ENCODE results near the gene HASPIN.
A peak's percentile ranks its signal among the peaks of the same experiment; 100 is the strongest.

Gene HASPIN

DNA sequence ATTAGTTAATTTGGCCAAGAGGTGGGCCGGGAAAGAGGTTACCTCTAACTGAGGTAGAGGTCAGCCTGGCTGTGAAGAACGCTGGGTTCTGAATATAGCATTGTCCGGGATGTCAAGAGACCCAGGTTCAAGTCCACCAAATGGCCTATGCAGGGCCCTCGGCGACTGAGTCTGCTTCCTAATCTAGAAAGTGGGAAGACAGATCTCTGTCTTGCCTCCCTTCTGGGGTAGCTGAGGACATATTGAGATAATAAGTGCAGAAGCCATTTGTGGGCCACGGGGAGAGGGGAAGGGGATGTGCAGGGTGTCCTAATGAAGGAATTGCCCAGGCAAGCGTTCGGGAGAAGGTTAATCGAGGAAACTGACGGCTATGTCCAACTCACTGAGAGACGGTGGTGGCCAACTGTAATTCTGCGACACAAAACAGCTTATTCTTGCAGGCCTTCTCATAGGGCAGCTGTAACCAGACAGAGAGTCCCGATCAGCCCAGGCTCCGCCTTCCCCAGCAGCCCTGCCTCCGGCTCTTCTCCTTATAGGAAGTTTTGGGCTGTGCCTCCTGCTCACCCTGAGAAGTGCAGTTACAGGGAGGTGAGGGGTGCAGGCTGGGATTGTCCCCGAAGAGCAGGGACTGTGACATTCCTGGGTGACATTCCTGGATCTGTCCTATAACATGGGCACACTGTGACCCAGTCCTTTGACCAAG, 15.9 kb downstream of the HASPIN start:
- no peak for DNase-seq

DNA sequence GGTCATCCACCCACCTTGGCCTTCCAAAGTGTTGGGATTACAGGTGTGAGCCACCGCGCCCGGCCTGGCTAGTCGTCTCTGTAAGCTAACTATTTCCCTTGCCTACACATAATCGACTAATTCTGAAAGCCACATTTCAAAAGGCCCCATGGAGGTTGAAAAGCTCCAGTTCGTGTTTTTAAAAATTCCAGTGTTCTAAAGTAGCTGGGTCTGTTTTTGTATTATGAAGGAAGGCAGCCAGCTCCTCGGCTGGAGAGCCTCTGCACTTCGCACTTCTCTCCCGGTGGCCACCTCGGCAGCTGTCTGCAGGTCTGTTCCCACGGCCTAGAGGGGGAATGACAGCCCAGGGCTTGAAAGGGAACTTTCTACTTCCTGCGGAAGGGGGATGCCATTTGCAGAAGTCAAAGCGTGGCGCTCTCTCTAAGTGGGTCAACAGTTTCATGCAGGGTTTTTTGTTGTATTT, 16.9 kb downstream of the HASPIN start:
- DNase-seq: no peak

DNA sequence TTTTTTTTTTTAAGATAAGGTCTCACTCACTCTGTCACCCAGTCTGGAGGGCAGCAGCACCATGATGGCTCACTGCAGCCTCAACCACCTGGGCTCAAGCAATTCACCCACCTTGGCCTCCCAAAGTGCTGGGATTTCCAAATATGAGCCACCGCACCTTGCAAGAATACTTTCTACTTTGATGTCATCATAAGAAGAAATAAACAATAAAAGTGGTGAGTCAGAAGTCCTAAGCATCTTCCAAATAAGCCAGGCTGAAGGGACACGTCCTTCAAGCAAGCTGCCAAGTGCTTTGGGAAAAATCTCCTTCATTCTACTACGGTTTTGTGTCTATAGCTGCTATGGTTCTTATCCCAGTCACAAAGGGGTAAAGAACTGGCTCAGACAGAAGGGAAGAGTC, 20.3 kb downstream of the HASPIN start:
- DNase-seq: no peak

DNA sequence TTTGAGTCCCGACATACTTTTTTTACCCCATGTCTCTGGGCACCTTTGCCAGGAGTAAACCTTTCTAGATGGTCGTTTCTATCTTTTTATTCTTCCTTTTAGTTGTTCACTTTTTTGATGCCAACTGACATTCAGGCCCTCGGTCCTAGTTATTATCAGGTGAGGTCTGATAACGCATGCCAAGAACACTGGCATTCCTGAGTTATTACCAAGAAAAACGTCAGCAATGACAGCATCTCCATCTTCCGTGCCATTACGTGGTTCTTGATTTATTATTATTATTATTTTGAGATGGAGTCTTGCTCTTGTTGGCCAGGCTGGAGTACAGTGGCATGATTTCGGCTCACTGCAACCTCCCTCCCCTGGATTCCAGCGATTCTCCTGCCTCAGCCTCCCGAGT, 21.4 kb downstream of the HASPIN start:
- no peak for DNase-seq

DNA sequence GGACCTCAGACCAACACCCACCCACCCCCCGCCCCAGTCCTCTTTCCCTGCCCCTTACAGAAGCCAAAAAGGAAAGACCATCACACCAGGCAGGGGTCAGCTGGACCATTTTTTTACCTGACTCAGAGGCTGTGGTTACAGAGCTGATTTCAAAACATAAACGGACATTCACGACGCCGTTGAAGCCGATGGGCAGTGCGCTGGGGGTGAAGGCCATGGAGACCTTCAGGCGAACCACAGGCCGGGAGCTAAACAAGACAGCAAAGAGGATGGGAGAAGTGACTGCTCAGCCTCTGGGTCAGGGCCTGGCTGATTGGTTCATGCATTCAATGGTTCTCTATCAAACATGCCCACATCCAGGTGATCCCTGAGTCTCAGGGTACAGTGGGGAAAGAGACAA, 24.1 kb downstream of the HASPIN start:
- DNase-seq: no peak

DNA sequence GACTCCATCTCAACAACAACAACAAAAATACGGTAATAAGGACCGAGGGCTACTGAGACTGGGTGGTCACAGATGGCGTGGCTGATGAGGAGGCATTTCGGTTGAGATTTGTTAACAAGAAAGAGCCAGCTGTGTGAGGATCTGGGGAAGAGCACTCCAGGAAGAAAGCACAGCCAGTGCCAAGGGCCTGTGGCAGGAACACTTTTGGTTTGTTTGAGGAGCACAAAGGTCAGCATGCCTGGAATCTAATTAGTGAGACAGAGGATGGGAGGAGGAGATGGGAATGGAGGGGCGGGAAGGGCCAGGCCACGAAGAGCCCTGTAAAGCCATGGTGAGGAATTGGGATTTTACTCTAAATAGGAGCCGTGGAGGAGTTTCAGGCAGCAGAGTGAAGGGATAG, 24.9 kb downstream of the HASPIN start:
- no peak for DNase-seq

DNA sequence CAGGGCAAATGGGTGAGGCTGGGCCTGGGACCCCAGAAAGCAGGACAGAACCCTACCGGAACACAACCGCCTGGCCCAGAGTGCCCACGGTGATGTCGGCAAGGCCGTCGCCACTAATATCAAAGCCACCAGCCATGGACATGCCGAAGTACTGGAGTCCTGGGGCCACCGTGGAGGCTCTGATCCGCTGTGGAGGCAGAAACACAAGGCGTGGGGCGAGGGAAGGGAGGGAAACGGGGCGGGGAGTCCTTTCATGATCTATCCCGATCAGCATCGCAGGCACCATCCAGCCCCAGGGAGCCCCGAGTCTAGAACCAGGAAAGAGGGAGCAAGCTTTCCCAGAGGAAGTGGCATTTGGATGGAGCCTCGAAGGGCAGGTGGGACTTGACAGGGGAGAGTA, 26.6 kb downstream of the HASPIN start:
- no peak for DNase-seq

DNA sequence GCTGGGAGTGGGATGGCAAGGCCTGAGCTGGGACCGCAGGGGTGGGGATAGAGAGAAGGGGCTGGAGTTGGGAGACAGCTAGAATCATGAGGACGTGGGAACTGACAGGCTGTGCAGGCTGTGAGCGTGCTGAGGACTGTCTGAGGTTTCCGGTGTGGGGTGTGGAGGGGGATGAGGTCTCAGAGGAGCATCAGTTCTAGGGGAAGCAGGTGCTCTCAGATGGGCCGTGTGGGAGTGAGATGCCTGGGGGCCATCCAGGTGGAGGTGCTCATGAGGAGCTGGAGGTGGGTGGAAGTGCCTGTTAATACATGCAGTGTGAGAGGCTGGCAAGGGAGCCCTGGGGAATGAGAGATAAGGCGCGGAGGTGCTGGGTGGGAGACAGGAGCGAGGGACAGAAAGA, 27.2 kb downstream of the HASPIN start:
- DNase-seq: no peak

DNA sequence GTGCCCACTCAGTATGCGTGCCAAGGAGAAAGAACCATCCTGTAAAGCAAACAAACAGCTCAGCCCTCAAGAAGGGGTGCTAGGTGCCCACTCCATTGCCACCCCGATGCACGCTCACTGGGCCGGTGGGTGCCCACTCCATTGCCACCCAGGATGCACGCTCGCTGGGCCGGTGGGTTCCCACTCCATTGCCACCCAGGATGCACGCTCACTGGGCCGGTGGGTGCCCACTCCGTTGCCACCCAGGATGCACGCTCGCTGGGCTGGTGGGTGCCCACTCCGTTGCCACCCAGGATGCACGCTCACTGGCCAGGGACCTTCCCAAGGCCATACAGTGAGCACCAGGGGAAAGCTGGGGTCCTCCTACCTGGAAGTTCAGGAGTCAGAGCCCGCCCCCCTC, 28.1 kb downstream of the HASPIN start:
- no peak for DNase-seq

DNA sequence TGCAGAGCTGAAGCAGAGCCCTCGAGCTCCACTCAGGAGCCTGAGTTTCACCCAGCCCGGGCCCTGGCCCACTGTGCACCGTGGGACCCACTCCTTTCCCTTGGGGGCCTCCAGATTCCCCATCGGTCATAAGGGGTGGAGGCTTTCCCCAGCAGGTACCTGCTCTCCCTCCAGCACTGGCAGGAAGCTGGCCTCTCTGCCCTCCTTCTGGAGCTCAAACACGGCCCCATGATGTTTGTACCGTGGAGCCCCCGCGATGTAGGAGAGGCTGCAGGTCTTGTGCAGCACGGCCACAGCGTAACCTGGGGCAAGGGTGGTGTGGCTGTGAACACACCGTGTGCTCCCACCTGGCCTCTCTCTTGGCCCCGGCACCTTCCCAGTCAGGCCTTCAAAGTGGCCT, 29.9 kb downstream of the HASPIN start:
- no peak for DNase-seq

DNA sequence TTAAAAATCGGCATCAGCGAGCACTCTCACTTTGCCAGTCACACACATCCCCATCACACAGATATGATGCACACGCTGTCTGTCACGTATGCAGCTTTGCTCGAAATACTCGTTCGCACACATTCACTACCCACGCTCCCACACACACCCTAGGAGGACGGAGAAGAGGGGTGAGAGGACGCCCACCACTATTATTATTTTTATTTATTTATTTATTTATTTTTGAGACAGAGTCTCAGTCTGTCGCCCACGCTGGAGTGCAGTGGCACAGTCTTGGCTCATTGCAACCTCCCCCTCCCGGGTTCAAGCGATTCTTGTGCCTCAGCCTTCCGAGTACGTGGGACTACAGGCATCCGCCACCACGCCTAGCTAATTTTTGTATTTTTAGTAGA, 30.4 kb downstream of the HASPIN start:
- no peak for DNase-seq

DNA sequence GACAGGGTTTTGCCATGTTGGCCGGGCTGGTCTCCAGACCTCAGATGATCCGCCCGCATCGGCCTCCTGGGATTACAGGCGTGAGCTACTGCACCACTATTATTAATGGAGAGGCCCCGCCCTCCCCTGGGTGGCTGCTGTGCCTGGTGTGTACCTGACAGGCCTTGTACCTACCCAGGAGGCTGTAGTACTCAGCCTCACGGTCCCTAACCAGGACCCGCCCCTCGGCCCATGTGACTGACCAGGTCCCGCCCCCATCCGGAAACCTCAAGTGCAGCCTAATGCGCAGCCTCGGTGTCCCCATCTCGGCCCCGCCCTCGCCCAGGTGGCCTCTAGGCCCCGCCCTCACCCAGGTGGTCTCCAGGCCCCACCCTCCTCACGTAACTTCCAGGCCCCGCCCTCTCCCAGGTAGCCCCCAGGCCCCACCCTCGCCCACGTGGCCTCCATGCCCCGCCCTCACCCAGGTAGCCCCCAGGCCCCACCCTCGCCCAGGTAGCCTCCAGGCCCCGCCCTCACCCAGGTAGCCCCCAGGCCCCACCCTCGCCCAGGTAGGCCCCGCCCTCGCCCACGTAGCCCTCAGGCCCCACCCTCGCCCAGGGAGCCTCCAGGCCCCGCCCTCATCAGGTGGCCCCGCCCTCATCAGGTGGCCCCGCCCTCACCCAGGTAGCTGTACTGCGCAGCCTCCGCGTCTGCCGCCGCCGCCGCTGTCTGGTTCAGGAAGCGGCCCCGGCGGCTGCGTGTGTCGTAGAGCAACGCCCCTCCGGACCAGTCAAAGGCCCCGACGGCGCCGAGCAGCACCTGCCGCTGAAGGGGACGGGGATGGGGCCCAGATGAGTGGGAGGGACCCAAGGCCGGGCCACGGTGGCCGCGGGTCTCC, 31.0 kb downstream of the HASPIN start:
- DNase-seq: peak; percentile 98

DNA sequence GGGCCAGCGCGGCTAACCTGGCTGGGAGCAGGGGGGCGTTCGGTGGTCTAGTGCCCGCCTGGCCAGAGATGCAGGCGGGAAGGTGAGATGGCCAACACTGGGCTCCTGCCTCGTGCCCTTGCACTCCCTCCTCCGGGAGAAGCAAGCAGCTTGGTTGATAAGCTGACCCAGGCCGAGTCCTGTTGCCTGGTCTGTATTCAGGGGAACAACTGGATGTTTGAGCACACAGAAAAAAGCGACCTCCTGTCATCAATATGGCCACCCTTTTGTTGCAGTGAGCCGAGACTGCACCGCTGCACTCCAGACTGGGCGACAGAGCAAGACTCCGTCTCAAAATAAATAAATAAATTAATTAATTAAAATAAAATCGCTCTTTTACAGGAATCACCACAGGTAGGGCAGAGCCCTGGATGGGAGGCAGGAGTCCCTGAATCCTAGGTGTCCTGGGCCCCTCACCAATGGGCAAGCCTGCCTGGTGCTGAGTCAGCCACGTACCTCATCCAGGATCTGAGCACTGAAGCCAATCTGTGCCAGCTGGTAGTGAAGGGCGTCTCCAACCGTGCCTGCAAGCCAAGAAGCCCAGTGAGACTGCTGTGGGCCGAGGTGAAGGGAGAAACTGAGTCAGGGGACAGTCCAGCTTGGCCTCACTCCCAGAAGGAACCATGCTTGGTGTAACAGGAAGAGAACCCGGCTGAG, 31.8 kb downstream of the HASPIN start:
- DNase-seq: peak; percentile 66

DNA sequence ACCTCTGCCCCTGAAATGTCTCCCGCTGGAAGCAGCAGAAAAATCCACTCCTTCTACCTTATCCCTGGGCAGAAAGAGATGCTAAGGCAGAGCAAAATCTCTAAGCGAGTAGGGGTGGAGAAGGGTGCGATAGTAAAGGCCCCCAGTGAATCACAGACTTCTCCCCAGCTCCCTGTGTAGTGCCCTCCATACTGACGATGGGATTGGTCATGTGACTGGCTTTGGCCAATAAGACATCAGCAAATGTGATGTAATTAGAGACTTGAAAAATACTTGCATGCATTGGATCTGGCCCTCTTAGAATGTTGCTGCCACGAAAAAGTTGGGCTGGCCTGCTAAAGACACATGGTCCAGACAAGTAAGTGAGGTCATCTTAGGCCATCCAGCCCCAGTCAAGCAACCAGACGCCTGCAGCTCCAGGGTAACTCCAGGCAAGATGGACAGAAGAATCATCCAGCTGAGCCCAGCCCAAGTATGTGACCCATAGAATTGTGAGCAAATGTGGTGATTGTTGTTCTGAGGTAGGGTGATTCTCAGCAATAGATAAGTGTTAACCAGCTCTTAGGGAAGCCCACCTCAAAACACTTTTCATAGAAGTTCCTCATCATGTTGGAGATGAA, 36.0 kb downstream of the HASPIN start:
- DNase-seq: no peak

DNA sequence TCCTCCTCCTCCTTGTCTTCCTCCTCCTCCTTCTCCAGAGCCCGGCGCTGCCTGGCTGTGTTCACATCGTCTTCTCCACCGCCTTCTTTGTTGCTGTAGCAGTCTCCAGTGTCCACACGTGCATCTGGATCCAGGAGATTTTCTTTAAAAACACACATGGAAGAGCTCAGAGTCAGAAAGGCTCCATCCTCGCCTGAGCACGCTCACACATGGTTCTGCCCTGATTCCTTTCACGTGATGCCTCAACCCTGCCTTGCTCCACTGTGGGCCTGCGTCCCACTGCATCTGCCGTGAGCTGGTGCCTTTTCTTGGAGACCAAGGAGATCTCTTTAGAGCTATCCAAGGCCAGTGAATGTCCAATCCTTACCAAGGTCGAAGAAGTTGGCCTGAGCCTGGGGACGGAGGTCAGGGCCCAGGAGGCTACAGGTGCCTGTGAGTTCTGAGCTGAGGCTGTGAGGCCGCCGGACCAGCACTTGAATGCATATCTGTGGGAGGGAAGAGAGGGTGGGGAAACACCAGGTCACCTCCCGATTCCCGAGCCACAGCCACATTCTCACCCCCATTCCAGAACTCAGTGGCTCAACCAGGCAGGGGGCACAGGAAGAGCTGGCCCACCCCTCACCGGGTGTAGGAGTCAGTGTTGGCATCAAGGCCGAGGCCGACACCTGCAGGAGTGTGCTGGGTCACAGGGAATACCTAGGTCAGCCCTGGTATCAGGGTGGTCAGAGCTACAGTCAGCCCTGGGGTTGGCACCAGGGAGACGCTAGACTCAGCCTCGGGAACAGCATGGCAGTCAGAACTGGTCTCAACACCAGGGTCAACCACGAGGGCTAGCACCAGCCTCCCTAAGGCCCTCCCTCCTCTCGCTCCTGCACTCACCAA, 37.6 kb downstream of the HASPIN start:
- no peak for DNase-seq

DNA sequence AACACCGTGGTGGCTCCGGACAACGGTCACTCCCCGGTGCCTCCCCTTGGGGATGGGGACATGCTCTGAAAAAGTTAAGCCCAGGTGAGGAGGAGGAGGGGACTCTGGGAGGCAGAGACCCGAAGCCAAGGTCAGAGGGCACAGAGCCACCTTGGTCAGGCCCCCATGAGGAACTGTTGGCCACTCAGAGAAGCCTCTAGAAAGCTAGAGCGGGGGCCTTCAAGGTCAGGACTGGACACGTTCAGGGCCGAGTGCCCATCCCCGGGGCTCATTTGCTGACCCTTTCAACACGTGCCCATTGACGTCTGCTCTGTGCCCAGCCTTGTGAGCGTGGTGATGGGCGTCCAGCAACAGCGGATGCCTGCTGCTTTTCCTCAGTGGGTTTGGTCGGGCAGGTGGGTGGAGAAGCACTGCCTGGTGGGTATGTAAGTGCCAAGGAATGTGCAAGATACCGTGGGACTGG, 38.2 kb downstream of the HASPIN start:
- no peak for DNase-seq

DNA sequence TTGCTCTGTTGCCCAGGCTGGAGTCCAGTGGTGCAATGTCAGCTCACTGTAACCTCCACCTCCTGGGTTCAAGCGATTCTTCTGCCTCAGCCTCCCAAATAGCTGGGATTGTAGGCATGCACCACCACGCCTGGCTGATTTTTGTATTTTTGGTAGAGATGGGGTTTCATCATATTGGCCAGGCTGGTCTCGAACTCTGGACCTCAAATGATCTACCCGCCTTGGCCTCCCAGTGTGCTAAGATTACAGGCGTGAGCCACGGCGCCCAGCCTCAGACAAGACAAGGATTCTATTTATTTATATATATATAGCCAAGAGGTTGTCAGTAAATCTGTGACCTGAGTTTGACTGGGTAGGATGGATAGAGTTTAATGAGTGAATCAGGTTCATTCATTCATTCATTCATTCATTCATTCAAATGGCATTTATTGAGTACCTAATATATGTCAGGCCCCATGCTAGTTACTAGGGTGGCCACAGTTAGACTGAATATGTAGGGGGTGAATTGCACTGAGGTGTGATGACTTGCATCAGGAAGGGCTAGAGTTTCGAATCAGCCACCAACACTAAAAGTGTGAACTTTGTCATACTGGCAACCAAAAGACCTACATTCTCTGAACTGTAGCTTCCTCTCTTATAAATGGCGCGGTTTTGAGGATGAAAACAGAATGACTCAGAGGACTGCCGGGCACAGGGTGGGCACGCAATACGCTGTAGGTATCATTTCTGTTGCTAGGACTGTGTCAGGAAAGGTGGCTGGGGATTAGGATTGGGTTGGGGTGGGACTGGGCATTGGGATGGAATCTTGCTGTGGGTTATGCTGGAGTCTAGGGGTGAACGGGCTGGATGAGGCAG, 39.4 kb downstream of the HASPIN start:
- no peak for DNase-seq

DNA sequence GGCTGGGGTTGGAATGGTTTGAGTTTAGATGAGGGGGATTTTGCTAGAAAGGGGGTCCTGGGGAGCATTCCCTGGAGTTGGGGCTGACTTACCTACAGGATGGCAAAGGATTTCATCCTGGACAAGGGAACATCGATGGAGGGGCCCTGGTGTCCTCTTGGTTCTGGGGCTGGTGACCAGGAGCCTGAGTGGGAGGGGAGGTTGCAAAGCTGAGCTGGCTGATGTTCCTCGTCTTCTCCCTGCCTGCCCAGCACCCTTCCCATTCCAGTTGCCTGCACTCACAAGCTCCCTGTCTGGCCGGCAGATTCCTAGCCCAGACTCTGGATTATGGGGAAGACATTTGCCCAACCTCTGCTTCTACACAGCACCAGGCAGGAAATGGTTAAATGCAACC, 40.1 kb downstream of the HASPIN start:
- DNase-seq: no peak

DNA sequence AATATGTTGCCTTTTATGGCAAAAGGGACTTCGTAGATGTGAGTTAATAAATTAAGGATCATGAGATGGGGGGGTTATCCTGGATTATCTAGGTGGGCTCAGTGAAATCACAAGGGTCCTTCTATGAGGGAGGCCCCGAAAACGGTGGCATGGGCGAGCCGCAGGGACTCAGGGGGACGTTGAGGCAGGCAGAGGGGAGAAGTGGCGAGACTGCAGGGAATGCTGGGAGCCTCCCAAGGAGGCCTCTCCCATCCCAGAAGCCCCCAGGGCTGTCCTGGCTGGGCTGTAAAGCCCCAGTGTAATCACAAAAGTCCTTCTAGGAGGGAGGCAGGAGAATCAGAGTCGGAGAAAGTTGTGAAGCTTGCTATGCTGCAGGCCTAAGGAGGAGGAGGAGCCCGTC, 42.3 kb downstream of the HASPIN start:
- DNase-seq: no peak

DNA sequence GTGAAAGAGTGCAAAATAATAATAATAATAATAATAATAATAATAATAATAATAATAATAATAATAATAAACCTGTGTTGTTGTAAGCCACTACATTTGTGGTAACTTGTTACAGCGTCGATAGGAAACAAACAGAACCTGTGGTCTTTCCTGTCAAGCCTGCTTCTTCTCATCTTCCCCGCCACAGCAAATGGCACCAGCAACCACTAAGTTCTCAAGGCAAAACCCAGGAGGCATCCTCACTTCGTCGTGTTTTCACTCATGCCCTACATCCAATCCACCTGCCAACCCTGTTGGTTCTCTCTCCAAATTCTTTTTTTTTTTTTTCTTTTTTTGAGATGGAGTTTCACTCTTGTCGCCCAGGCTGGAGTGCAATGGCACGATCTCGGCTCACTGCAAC, 43.1 kb downstream of the HASPIN start:
- DNase-seq: no peak

DNA sequence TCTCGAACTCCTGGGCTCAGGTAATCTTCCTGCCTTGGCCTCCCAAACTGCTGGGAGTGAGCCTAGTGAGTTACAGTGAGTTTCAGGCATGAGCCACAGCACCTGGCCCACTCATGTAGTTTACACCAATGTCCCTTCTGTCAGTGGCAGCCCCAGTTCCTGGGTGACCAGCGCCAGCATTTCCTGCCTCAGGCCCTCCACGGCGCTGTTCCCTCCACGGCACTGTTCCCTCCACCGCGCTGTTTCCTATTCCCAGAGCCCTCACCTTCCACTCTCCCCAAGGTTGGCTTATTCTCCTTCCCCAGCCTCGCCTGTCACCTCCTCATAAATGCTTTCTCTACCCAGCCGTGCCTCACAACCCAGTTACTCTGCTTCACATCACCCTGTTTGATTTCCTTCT, 44.6 kb downstream of the HASPIN start:
- no peak for DNase-seq

All from DMS79 treated with DMSO at 0.1 percent for 48 hours (cell line).